Measurements from ENCODE around the gene RMC1. TPM values are rescaled to one million over a fixed set of nuclear protein-coding genes. Genes with fewer than 3 reads are reported as not detected.

The RMC1 gene
- total and polyA plus RNA-seq, 2 experiments from 2014 or later: 10.4 to 28.0 TPM

DNA sequence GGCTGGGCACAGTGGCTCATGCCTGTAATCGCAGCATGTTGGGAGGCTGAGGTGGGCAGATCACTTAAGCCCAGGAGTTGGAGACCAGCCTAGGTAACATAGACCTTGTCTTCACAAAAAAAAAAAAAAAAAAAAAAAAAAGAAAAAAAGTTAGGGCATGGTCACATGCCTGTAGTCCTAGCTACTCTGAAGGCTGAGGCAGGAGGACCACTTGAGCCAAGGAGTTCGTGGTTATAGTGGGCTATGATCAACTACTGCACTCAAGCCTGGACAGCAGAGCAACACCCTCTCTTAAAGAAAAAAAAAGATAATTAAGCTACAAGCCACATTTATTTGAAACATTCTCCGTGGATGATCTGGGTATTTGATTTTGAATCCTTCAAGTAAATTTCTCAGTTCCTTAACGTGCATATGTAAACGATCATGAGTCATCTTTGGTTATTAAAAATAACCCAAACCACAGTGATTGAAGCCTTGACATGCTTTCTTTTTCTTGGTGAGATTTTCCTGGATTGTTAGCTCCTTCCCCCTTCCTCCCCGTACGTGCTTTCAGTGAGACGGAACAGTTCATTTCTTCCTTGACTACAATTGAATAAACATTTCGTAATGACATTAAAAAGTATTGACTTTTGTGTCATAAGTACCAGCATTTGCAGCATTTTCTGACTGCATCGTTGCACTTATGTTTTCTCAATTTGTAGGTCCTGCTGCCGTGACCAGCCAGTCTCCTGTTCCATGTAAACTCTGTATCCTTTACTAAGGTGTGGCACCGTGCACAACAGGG lies 20.3 kb downstream of the RMC1 start:
- Histone ChIP-seq H3K27me3 (no peaks in the 10 kb centered on the region), H3K27ac (no peak overlapping the region), H3K4me3 (no peak overlapping the region), H3K36me3 (peaks cover 30% of the 10 kb centered on the region), H3K4me1 (ENCODE audit: low read depth) (no peaks in the 10 kb centered on the region), H3K9me3 (ENCODE audit: low read depth) (no peaks in the 10 kb centered on the region)
- TF ChIP-seq, protein P1, sequence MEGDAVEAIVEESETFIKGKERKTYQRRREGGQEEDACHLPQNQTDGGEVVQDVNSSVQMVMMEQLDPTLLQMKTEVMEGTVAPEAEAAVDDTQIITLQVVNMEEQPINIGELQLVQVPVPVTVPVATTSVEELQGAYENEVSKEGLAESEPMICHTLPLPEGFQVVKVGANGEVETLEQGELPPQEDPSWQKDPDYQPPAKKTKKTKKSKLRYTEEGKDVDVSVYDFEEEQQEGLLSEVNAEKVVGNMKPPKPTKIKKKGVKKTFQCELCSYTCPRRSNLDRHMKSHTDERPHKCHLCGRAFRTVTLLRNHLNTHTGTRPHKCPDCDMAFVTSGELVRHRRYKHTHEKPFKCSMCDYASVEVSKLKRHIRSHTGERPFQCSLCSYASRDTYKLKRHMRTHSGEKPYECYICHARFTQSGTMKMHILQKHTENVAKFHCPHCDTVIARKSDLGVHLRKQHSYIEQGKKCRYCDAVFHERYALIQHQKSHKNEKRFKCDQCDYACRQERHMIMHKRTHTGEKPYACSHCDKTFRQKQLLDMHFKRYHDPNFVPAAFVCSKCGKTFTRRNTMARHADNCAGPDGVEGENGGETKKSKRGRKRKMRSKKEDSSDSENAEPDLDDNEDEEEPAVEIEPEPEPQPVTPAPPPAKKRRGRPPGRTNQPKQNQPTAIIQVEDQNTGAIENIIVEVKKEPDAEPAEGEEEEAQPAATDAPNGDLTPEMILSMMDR (IDR thresholded peaks at IDR 0.05; ENCODE audit: low read depth, low read length): no peak
- DNase-seq (ENCODE audit: low read depth in 1 of 2, low spot score in 1 of 2): no peak

DNA sequence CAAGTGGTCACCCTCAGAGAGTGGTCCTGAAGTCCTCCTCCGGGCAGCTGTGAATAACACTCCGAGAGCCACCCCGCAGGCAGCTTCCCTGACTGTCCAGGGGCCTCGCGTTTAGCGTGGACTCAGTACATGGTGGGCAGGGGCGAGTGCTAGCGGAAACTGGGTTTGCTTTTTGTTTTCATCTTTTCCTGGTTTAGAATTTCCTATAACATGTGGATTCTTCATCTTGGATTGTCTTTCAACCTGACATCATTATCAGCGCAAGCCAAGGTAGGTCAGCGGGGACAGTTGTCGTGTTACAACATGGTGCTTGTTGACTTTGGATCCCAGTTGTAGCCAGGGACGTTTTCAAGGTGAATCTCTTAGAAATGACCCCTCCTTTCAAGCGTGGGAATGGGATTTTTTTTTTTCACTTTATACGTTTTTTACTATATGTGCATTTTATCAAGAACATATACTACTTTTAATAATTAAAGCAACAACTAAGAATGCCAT lies 20.9 kb downstream of the RMC1 start:
- Histone ChIP-seq H3K36me3 (peaks cover 26% of the 10 kb centered on the region), H3K4me3 (no peak overlapping the region), H3K4me1 (ENCODE audit: low read depth) (no peaks in the 10 kb centered on the region), H3K9me3 (ENCODE audit: low read depth) (no peaks in the 10 kb centered on the region), H3K27me3 (no peaks in the 10 kb centered on the region), H3K27ac (no peak overlapping the region)
- TF ChIP-seq, protein P1 (IDR thresholded peaks at IDR 0.05; ENCODE audit: low read depth, low read length): no peak
- no peak for DNase-seq (ENCODE audit: low read depth in 1 of 2, low spot score in 1 of 2)

DNA sequence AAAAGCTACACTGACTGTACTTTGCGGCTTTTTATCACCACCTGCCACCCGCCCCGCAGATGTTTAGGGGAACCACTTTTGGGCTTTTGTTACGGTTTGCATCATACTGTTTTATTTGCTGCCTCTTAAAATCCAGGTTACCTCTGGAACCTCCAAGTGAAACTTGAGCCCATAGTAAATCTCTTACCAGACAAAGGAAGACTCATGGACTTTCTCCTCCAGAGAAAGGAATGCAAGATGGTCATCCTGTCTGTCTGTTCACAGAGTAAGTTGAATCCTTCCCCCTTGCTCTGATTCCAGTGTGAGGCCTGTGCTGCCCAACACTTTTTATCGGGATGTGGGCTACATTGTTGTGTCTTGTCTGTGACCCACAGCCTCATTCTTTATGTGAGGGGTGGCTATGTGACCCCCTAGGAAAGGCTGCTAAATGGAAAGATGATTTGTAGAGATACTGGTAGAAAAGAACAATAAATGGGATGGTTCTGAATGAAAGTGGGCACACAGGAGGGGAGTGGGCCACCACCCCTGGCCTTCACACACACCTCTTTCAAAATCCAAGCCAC lies 23.3 kb downstream of the RMC1 start:
- peaks cover 29% of the 10 kb centered on the region for H3K36me3 ChIP-seq
- peaks cover 11% of the 10 kb centered on the region for H3K4me1 ChIP-seq (ENCODE audit: low read depth)
- no peak overlapping the region for H3K27ac ChIP-seq
- H3K4me3 ChIP-seq: no peak overlapping the region
- H3K9me3 ChIP-seq (ENCODE audit: low read depth): no peaks in the 10 kb centered on the region
- no peak for DNase-seq (ENCODE audit: low read depth in 1 of 2, low spot score in 1 of 2)
- TF ChIP-seq, protein P1 (IDR thresholded peaks at IDR 0.05; ENCODE audit: low read depth, low read length): no peak
- H3K27me3 ChIP-seq: no peaks in the 10 kb centered on the region

DNA sequence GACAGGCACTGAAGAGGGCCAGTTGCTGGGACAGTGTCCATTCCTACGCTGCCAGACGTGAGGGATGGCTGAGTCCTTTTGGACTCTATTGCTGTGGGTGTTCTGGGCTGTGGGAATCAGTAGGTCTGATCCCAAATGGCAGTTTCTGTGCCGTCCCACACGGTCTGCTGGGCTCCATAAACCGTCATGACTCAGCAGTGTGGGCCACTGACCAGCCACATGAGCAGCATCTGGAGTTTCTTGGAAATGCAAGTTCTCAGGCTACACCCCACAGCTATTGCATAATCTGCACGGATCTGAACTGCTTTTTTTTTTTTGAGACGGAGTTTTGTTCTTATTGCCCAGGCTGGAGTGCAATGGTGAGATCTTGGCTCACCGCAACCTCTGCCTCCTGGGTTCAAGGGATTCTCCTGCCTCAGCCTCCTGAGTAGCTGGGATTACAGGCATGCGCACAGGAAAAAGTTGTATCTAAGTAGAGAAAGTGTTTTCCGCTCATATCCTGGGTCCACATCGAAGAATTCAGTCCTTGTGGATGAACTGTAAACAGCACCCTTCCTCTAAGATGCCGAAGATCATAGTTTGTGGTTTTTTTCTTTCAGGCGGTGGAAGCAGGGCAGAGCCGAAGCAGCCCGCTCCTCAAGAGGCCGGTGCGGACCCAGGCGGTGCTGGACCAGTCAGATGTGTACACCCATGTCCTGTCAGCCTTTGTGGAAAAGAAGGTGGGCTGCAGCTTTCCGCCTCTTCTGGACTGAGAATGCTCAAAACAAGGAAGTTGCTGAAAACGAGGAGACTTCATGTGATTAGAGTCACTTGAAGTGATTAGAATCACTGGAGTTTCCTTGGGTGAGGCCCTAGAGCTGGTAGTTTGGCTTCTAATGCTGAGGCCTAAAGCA lies 25.5 kb downstream of the RMC1 start:
- H3K27me3 ChIP-seq: no peaks in the 10 kb centered on the region
- no peak overlapping the region for H3K4me3 ChIP-seq
- TF ChIP-seq, protein P1 (IDR thresholded peaks at IDR 0.05; ENCODE audit: low read depth, low read length): no peak
- H3K36me3 ChIP-seq: peaks cover 33% of the 10 kb centered on the region
- peak overlapping the region; percentile 67 for H3K27ac ChIP-seq
- no peaks in the 10 kb centered on the region for H3K9me3 ChIP-seq (ENCODE audit: low read depth)
- peaks cover 19% of the 10 kb centered on the region for H3K4me1 ChIP-seq (ENCODE audit: low read depth)
- DNase-seq (ENCODE audit: low read depth in 1 of 2, low spot score in 1 of 2): peak in 1 of 2 donors; percentile 44

GRCh38 chr18:23529604-23530003 lies 26.3 kb downstream of the RMC1 start:
- DNase-seq (ENCODE audit: low read depth in 1 of 2, low spot score in 1 of 2): no peak
- no peak overlapping the region for H3K4me3 ChIP-seq
- H3K9me3 ChIP-seq (ENCODE audit: low read depth): no peaks in the 10 kb centered on the region
- peaks cover 19% of the 10 kb centered on the region for H3K4me1 ChIP-seq (ENCODE audit: low read depth)
- TF ChIP-seq, protein P1 (IDR thresholded peaks at IDR 0.05; ENCODE audit: low read depth, low read length): no peak
- peaks cover 37% of the 10 kb centered on the region for H3K36me3 ChIP-seq
- H3K27me3 ChIP-seq: no peaks in the 10 kb centered on the region
- H3K27ac ChIP-seq: peak overlapping the region; percentile 67
